PC-9 (cell line): Measurements from ENCODE around the gene PFDN6. TPM values are rescaled to one million over a fixed set of nuclear protein-coding genes. Genes with fewer than 3 reads are reported as not detected.

Experiments used
- BruUV-seq: library from RNA; stranded (reverse); fragments of 400-500 nt; replicated peaks from 2 replicates; lab custom pipeline; 2021; lab: Mats Ljungman, UMichigan
- CTCF ChIA-PET: fragments of 300-600 bp; sonication (Branson Sonifier 250); formaldehyde crosslinking; loops from one replicate; lab custom pipeline; 2022; ENCODE audit warnings: antibody characterized with exemption; lab: Charles Lee
- POLR2A ChIA-PET: fragments of 300-600 bp; sonication (Branson Sonifier 250); formaldehyde crosslinking; loops from one replicate; lab custom pipeline; 2022; ENCODE audit warnings: antibody characterized with exemption; ENCODE audit not compliant: unreplicated experiment; lab: Charles Lee
- DNase-seq, 2 experiments: peaks; one replicate each; pipeline versions ENCODE4 v3.0.0 to v3.0.0-alpha.2; 2015 to 2022; ENCODE audit warnings: mixed read lengths in 1 of 2
- H2AFZ ChIP-seq: fragments of 200-600 bp; sonication (generic); 2 replicates; pipeline ENCODE4 v1.8.1; 2017; ENCODE audit warnings: antibody characterized with exemption
- H3F3A ChIP-seq: fragments of 200-600 bp; sonication (generic); 2 replicates; pipeline ENCODE4 v1.8.1; 2017; ENCODE audit warnings: antibody characterized with exemption, mild to moderate bottlenecking, low read depth; ENCODE audit not compliant: insufficient read depth
- H3K27ac ChIP-seq: fragments of 200-600 bp; sonication (generic); 2 replicates; pipeline ENCODE4 v1.6.1; 2016; ENCODE audit warnings: mixed run types
- H3K27me3 ChIP-seq: fragments of 200-600 bp; sonication (generic); 2 replicates; pipeline ENCODE4 v1.6.1; 2016; ENCODE audit warnings: low read depth, mixed run types; ENCODE audit not compliant: insufficient read depth
- H3K36me3 ChIP-seq: fragments of 200-600 bp; sonication (generic); 2 replicates; pipeline ENCODE4 v1.6.1; 2016; ENCODE audit warnings: low read depth, mixed run types
- H3K4me1 ChIP-seq: fragments of 200-600 bp; sonication (generic); replicated peaks from 2 replicates; pipeline ENCODE4 v1.6.1; 2016; ENCODE audit warnings: mixed run types; ENCODE audit not compliant: insufficient read depth
- H3K4me2 ChIP-seq: fragments of 200-600 bp; sonication (generic); 2 replicates; pipeline ENCODE4 v1.6.1; 2017; ENCODE audit warnings: mixed run types
- H3K4me3 ChIP-seq: fragments of 200-600 bp; sonication (generic); 2 replicates; pipeline ENCODE4 v1.6.1; 2016; ENCODE audit warnings: mixed run types
- H3K79me2 ChIP-seq: fragments of 200-600 bp; sonication (generic); 2 replicates; pipeline ENCODE4 v1.6.1; 2017; ENCODE audit warnings: low read depth, mixed run types
- H3K9me2 ChIP-seq: fragments of 200-600 bp; sonication (generic); 2 replicates; pipeline ENCODE4 v1.8.1; 2017; ENCODE audit warnings: mild to moderate bottlenecking; ENCODE audit not compliant: insufficient read depth
- H3K9me3 ChIP-seq: fragments of 200-600 bp; sonication (generic); 2 replicates; pipeline ENCODE4 v1.8.1; 2016; ENCODE audit warnings: low read depth; ENCODE audit not compliant: insufficient read depth
- H4K20me1 ChIP-seq: fragments of 200-600 bp; sonication (generic); 2 replicates; pipeline ENCODE4 v1.8.1; 2017; ENCODE audit not compliant: insufficient read depth
- CTCF ChIP-seq: fragments of 200-600 bp; sonication (generic); conservative IDR thresholded peaks from 2 replicates; pipeline ENCODE4 v1.6.1; 2017; ENCODE audit warnings: mixed run types, antibody characterized with exemption, mild to moderate bottlenecking, moderate library complexity
- EZH2 ChIP-seq: fragments of 200-600 bp; sonication (generic); IDR thresholded peaks from 2 replicates; pipeline ENCODE4 v1.8.0; 2017; ENCODE audit warnings: antibody characterized with exemption, low read depth
- intact Hi-C: fragments of 100-400 bp; cut with micrococcal nuclease; formaldehyde crosslinking; loops from one replicate; pipeline ENCODE4 v1.10.0; 2022; ENCODE audit not compliant: unreplicated experiment
- total RNA-seq: library from RNA; stranded (reverse); gene quantifications from 2 replicates; pipeline ENCODE4 v1.2.3, GENCODE V29; 2021

Gene PFDN6
- total RNA-seq, 1 experiment from 2014 or later: 57.2 TPM

- Histone ChIP-seq H4K20me1 (peaks cover 6% of the 10 kb centered on the region; the same call in 1 of the 2 replicates), H3K4me2 (peak overlapping the region; percentile 89), H3K9me2 (no peaks in the 10 kb centered on the region), H3K4me1 (peaks cover 20% of the 10 kb centered on the region), H3K79me2 (peaks cover 42% of the 10 kb centered on the region), H3K27me3 (no peaks in the 10 kb centered on the region), H3K27ac (peak overlapping the region; percentile 72), H3K9me3 (no peaks in the 10 kb centered on the region), H3K4me3 (peak overlapping the region; percentile 81), H3K36me3 (no peaks in the 10 kb centered on the region), H3F3A (peaks cover 29% of the 10 kb centered on the region), H2AFZ (peak overlapping the region; percentile 81)
- TSS peak; percentile 76 for BruUV-seq
- TF ChIP-seq CTCF (no peak), EZH2 (no peak)
- intact Hi-C loops: loop anchor here (2.0 to 10.0 kb wide), 3 partner anchors 14 to 346 kb away; partner anchors contain the start of genes BRD2 and RGL2
- peak in 1 of 2 experiments; percentile 28 for DNase-seq
- ChIA-PET CTCF (interaction anchor here (0.6 to 1.5 kb wide), 2 partner anchors 14 to 575 kb away, joined by 4 to 7 read pairs; no protein-coding TSS in a partner anchor), POLR2A (interaction anchor here (0.6 to 1.2 kb wide), 2 partner anchors 14 to 931 kb away, joined by 4 to 6 read pairs; no protein-coding TSS in a partner anchor)
Observed at GRCh38 chr6:33313105-33313708, 23.8 kb downstream of the PFDN6 start.

GRCh38 chr6:33313709-33314514 is 24.5 kb downstream of the PFDN6 start, which contains the start of gene TAPBP:
TSS of gene TAPBP (minus strand) at chr6:33314078. CDS start at chr6:33314041, 37 bp downstream.
- Histone ChIP-seq H3K27ac (peak within 1 kb of the TSS; percentile 72), H2AFZ (peak within 1 kb of the TSS; percentile 81), H3K4me1 (peaks cover 27% of the 10 kb centered on the region), H3K79me2 (peaks cover 42% of the 10 kb centered on the region), H3K4me2 (peak within 1 kb of the TSS; percentile 89), H3K9me2 (no peaks in the 10 kb centered on the region), H3K4me3 (peak within 1 kb of the TSS; percentile 81), H3F3A (peaks cover 36% of the 10 kb centered on the region), H4K20me1 (peaks cover 6% of the 10 kb centered on the region; the same call in 1 of the 2 replicates), H3K36me3 (no peaks in the 10 kb centered on the region), H3K27me3 (no peaks in the 10 kb centered on the region), H3K9me3 (no peaks in the 10 kb centered on the region)
- intact Hi-C loops: loop anchor here (1.0 to 10.0 kb wide), 4 partner anchors 15 to 347 kb away; partner anchors contain the start of genes BRD2, KIFC1 and RGL2
- ChIA-PET POLR2A (interaction anchor here (0.6 kb wide), 1 partner anchor 931 kb away, joined by 4 read pairs; no protein-coding TSS in a partner anchor), CTCF (no interaction called here)
- TF ChIP-seq EZH2 (no peak), CTCF (no peak)
- BruUV-seq: no TSS peak
- peak; percentile 54 to 60 for DNase-seq

- Histone ChIP-seq H3K9me3 (no peaks in the 10 kb centered on the region), H3K4me1 (peaks cover 33% of the 10 kb centered on the region), H3K27me3 (no peaks in the 10 kb centered on the region), H4K20me1 (peaks cover 6% of the 10 kb centered on the region; the same call in 1 of the 2 replicates), H3K79me2 (peaks cover 46% of the 10 kb centered on the region), H3F3A (peaks cover 40% of the 10 kb centered on the region), H3K36me3 (0 out of 2 replicates have a peak, but pooled peaks cover 4% of the 10 kb centered on the region), H3K4me2 (peak overlapping the region; percentile 89), H3K27ac (peak overlapping the region; percentile 72), H2AFZ (peak overlapping the region; percentile 81; the same call in 1 of the 2 replicates), H3K9me2 (no peaks in the 10 kb centered on the region), H3K4me3 (peak overlapping the region; percentile 81)
- TF ChIP-seq EZH2: no peak
- TF ChIP-seq CTCF: no peak
- POLR2A ChIA-PET: no interaction called here
- CTCF ChIA-PET: no interaction called here
- intact Hi-C loops: loop anchor here (1.0 to 10.0 kb wide), 3 partner anchors 77 to 347 kb away; partner anchors contain the start of genes BRD2 and KIFC1
- peak; percentile 41 to 58 for DNase-seq
- BruUV-seq: no TSS peak
Observed at GRCh38 chr6:33314515-33314942, 25.1 kb downstream of the PFDN6 start.
